HepG2 (cell line): ENCODE measurements around the gene UTS2R. TPM values are rescaled to one million over a fixed set of nuclear protein-coding genes. Genes with fewer than 3 reads are reported as not detected.

Experiments
- ASH2L ChIP-seq: fragments of 300-600, 200-600 bp; sonication (generic); IDR thresholded peaks from 2 replicates; pipeline ENCODE4 v1.7.0; 2017; ENCODE audit warnings: low read depth, mild to moderate bottlenecking, moderate library complexity, mixed read lengths, low read length; ENCODE audit not compliant: insufficient read length
- FOSL2 ChIP-seq: sonication (generic); formaldehyde crosslinking; IDR thresholded peaks from 2 replicates; pipeline ENCODE4 v1.4.0; 2020; ENCODE audit warnings: missing genetic modification reagents
- IRX3 ChIP-seq: sonication (generic); formaldehyde crosslinking; IDR thresholded peaks from 2 replicates; pipeline ENCODE4 v1.8.1; 2023; ENCODE audit warnings: mild to moderate bottlenecking, low read depth, missing genetic modification reagents, borderline replicate concordance
- KLF16 ChIP-seq, 2 experiments: sonication (generic) in 1 of 2; formaldehyde crosslinking in 1 of 2; IDR thresholded peaks; 2 replicates each; pipeline versions ENCODE4 v1.6.1 to v1.8.0; 2016 to 2023; ENCODE audit warnings: missing genetic modification reagents in 2 of 2, missing compliant biosample characterization in 1 of 2
- MBD4 ChIP-seq: IDR thresholded peaks from 2 replicates; pipeline ENCODE4 v1.6.1; 2012; ENCODE audit warnings: low read length, inconsistent platforms, borderline replicate concordance
- MXD4 ChIP-seq: IDR thresholded peaks from 2 replicates; pipeline ENCODE4 v1.6.1; 2016; ENCODE audit warnings: mild to moderate bottlenecking, missing biosample characterization, missing genetic modification reagents
- NFKB2 ChIP-seq: sonication (generic); formaldehyde crosslinking; IDR thresholded peaks from 2 replicates; pipeline ENCODE4 v1.4.0; 2020; ENCODE audit warnings: missing genetic modification reagents, borderline replicate concordance
- SMC3 ChIP-seq: IDR thresholded peaks from 2 replicates; pipeline ENCODE4 v1.6.1; 2011; ENCODE audit warnings: low read length, improper control_type of control experiment
- SRY ChIP-seq: sonication (generic); formaldehyde crosslinking; IDR thresholded peaks from 2 replicates; pipeline ENCODE4 v1.8.0; 2022; ENCODE audit warnings: mild to moderate bottlenecking, missing genetic modification reagents
- TAF1 ChIP-seq: sonication (generic); formaldehyde crosslinking; IDR thresholded peaks from 2 replicates; pipeline ENCODE4 v1.4.0; 2020; ENCODE audit warnings: missing genetic modification reagents
- XRCC5 ChIP-seq: fragments of 200-400 bp; formaldehyde crosslinking; optimal IDR thresholded peaks from 2 replicates; pipeline ENCODE3; 2017; ENCODE audit warnings: mild to moderate bottlenecking, low read length
- ZMYM3 ChIP-seq: sonication (generic); formaldehyde crosslinking; IDR thresholded peaks from 2 replicates; pipeline ENCODE4 v1.5.1; 2020; ENCODE audit warnings: mild to moderate bottlenecking, missing genetic modification reagents
- ZNF205 ChIP-seq: IDR thresholded peaks from 2 replicates; pipeline ENCODE4 v1.6.1; 2018; ENCODE audit warnings: missing biosample characterization, missing genetic modification reagents
- ZNF256 ChIP-seq: sonication (generic); formaldehyde crosslinking; conservative IDR thresholded peaks from 2 replicates; pipeline ENCODE4 v1.4.0; 2020; ENCODE audit warnings: missing genetic modification reagents
- ZNF510 ChIP-seq: sonication (generic); formaldehyde crosslinking; IDR thresholded peaks from 2 replicates; pipeline ENCODE4 v1.4.0; 2020; ENCODE audit warnings: low read depth, mild to moderate bottlenecking, missing genetic modification reagents
- ZNF652 ChIP-seq: IDR thresholded peaks from 2 replicates; pipeline ENCODE4 v1.6.1; 2016; ENCODE audit warnings: low read depth, borderline replicate concordance
- polyA plus RNA-seq, 8 experiments: library from polyadenylated mRNA; depleted of rRNA in 3 of 8; stranded (reverse) in 7 of 8; unstranded in 1 of 8; fragments of >200 nt; fragmentation: Illumina TruSeq in 4 of 8; extraction: Trizol in 4 of 8; gene quantifications; 2 replicates each; pipeline versions ENCODE4 v1.2.1 to v1.2.3, GENCODE V29; 2011 to 2016; ENCODE audit warnings: low read depth in 4 of 8, missing spikeins in 1 of 8, mixed read lengths in 1 of 8; ENCODE audit not compliant: insufficient read depth in 1 of 8
- total RNA-seq, 5 experiments: library from RNA; depleted of rRNA; stranded (reverse); fragments of >200 nt; fragmentation: Illumina TruSeq; extraction: Trizol; gene quantifications; 2 replicates each; pipeline ENCODE4 v1.2.3, GENCODE V29; 2016; ENCODE audit warnings: low read depth in 1 of 5
- TF ChIP-seq, protein P1 (sequence below): IDR thresholded peaks from 2 replicates; pipeline ENCODE4 v1.6.1; 2018; ENCODE audit warnings: missing genetic modification reagents, mild to moderate bottlenecking, missing compliant biosample characterization
- TF ChIP-seq, protein P2 (sequence below): sonication (generic); formaldehyde crosslinking; IDR thresholded peaks from 2 replicates; pipeline ENCODE4 v1.8.1; 2022; ENCODE audit warnings: low read depth, mild to moderate bottlenecking, missing genetic modification reagents
- TF ChIP-seq, protein P3 (sequence below): sonication (generic); formaldehyde crosslinking; conservative IDR thresholded peaks from 2 replicates; pipeline ENCODE4 v1.4.0; 2020; ENCODE audit warnings: mild to moderate bottlenecking, missing genetic modification reagents, moderate library complexity

UTS2R gene
- total and polyA plus RNA-seq, 2 of the 13 experiments (the other 11 are each of a cell fraction or from before 2014, with no cell fraction given): 0.13 to 0.15 TPM

DNA sequence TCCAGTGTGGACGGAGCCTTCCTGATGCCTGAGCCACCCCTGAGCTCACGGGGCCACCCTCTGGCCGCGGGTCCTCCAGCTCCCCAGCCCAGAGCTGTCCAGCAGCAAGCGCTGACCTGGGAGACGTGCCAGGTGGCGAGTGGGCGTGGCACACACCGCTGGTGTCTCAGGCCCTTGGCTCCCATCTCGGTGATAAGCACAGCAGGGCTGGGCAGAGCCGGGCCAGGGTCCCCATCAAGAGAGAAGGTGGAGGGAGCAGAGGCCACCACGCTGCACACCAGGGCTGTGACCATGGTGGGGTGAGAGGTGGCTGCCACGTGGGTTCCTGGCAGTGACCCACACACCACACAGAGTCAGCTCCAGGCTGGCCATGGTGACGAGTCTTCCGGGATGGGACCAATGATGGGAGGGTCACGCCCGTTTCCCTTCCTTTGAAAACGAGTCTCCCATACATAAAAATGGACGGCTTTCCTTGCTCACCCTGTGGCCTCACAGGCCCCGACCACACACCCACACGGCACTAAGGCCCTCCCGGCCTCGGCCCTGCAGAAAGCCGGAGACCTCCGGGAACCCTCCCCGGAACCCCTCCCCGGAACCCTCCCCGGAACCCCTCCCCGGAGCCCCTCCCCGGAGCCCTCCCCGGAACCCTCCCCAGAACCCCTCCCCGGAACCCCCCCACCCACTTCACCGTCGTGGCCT lies 16.8 kb downstream of the UTS2R start (continued):
- TF ChIP-seq MXD4 (CRISPR knock-in tag) (peak; percentile 88), KLF16 (CRISPR knock-in tag; IDR thresholded peaks at IDR 0.05) (peak in 1 of 2 experiments; percentile 92; a peak in 2 of 4 replicates), MBD4 (no peak), SMC3 (peak; percentile 24; the same call in 1 of the 2 replicates), ZNF205 (0 out of 2 replicates have a peak, but pooled peaks have one; percentile 46), ZNF256 (CRISPR knock-in tag) (0 out of 2 replicates have a peak, but pooled peaks have one; percentile 69), XRCC5 (peak; percentile 75), ZNF510 (CRISPR knock-in tag) (no peak), FOSL2 (CRISPR knock-in tag) (peak; percentile 56; the same call in 1 of the 2 replicates), NFKB2 (CRISPR knock-in tag) (0 out of 2 replicates have a peak, but pooled peaks have one; percentile 42), ZMYM3 (CRISPR knock-in tag) (peak; percentile 58; the same call in 1 of the 2 replicates), ZNF652 (CRISPR knock-in tag) (no peak), IRX3 (CRISPR knock-in tag) (0 out of 2 replicates have a peak, but pooled peaks have one; percentile 45), ASH2L (no peak), TAF1 (CRISPR knock-in tag) (no peak), SRY (CRISPR knock-in tag) (no peak)
- TF ChIP-seq, protein P1, sequence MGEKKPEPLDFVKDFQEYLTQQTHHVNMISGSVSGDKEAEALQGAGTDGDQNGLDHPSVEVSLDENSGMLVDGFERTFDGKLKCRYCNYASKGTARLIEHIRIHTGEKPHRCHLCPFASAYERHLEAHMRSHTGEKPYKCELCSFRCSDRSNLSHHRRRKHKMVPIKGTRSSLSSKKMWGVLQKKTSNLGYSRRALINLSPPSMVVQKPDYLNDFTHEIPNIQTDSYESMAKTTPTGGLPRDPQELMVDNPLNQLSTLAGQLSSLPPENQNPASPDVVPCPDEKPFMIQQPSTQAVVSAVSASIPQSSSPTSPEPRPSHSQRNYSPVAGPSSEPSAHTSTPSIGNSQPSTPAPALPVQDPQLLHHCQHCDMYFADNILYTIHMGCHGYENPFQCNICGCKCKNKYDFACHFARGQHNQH (CRISPR knock-in tag): peak; percentile 62; the same call in 1 of the 2 replicates
- TF ChIP-seq, protein P2, sequence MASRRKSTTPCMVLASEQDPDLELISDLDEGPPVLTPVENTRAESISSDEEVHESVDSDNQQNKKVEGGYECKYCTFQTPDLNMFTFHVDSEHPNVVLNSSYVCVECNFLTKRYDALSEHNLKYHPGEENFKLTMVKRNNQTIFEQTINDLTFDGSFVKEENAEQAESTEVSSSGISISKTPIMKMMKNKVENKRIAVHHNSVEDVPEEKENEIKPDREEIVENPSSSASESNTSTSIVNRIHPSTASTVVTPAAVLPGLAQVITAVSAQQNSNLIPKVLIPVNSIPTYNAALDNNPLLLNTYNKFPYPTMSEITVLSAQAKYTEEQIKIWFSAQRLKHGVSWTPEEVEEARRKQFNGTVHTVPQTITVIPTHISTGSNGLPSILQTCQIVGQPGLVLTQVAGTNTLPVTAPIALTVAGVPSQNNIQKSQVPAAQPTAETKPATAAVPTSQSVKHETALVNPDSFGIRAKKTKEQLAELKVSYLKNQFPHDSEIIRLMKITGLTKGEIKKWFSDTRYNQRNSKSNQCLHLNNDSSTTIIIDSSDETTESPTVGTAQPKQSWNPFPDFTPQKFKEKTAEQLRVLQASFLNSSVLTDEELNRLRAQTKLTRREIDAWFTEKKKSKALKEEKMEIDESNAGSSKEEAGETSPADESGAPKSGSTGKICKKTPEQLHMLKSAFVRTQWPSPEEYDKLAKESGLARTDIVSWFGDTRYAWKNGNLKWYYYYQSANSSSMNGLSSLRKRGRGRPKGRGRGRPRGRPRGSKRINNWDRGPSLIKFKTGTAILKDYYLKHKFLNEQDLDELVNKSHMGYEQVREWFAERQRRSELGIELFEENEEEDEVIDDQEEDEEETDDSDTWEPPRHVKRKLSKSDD: peak; percentile 21; the same call in 1 of the 2 replicates
- TF ChIP-seq, protein P3, sequence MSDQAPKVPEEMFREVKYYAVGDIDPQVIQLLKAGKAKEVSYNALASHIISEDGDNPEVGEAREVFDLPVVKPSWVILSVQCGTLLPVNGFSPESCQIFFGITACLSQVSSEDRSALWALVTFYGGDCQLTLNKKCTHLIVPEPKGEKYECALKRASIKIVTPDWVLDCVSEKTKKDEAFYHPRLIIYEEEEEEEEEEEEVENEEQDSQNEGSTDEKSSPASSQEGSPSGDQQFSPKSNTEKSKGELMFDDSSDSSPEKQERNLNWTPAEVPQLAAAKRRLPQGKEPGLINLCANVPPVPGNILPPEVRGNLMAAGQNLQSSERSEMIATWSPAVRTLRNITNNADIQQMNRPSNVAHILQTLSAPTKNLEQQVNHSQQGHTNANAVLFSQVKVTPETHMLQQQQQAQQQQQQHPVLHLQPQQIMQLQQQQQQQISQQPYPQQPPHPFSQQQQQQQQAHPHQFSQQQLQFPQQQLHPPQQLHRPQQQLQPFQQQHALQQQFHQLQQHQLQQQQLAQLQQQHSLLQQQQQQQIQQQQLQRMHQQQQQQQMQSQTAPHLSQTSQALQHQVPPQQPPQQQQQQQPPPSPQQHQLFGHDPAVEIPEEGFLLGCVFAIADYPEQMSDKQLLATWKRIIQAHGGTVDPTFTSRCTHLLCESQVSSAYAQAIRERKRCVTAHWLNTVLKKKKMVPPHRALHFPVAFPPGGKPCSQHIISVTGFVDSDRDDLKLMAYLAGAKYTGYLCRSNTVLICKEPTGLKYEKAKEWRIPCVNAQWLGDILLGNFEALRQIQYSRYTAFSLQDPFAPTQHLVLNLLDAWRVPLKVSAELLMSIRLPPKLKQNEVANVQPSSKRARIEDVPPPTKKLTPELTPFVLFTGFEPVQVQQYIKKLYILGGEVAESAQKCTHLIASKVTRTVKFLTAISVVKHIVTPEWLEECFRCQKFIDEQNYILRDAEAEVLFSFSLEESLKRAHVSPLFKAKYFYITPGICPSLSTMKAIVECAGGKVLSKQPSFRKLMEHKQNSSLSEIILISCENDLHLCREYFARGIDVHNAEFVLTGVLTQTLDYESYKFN (CRISPR knock-in tag): 0 out of 2 replicates have a peak, but pooled peaks have one; percentile 14
